Prostate gland (tissue), 2 donors: Measurements from ENCODE around the gene PLA2G12B. TPM values are rescaled to one million over a fixed set of nuclear protein-coding genes. Genes with fewer than 3 reads are reported as not detected.

Experiments
- DNase-seq: peaks from one replicate; pipeline ENCODE4 v3.0.0-alpha.2; 2019; ENCODE audit warnings: low spot score
- H3K27ac ChIP-seq, 2 donors: fragments of 200-600 bp; sonication (generic); 2 replicates each; pipeline ENCODE4 v1.5.1; 2017 to 2019
- H3K27me3 ChIP-seq: fragments of 200-600 bp; sonication (generic); replicated peaks from 2 replicates; pipeline ENCODE4 v1.5.1; 2019; ENCODE audit not compliant: insufficient read depth
- H3K36me3 ChIP-seq, 2 donors: fragments of 200-600 bp; sonication (generic); 1 replicate in 1 of 2; 2 replicates in 1 of 2; pipeline versions ENCODE4 v1.5.1 to v1.8.1; 2017 to 2019
- H3K4me1 ChIP-seq: fragments of 200-600 bp; sonication (generic); replicated peaks from 2 replicates; pipeline ENCODE4 v1.5.1; 2019
- H3K4me3 ChIP-seq, 2 donors: fragments of 200-600 bp; sonication (generic); 2 replicates each; pipeline ENCODE4 v1.5.1; 2017 to 2019
- H3K9me3 ChIP-seq: fragments of 200-600 bp; sonication (generic); 2 replicates; pipeline ENCODE4 v1.5.1; 2017
- CTCF ChIP-seq, 4 experiments: fragments of 200-600 bp in 2 of 4; fragments of 450-650 bp in 2 of 4; sonication (generic) in 2 of 4; IDR thresholded peaks; 1 replicate in 3 of 4; 2 replicates in 1 of 4; pipeline ENCODE4 v1.5.1; 2016 to 2019; ENCODE audit warnings: antibody characterized with exemption in 4 of 4, mild to moderate bottlenecking in 2 of 4, moderate library complexity in 2 of 4
- POLR2A ChIP-seq: fragments of 450-650 bp; IDR thresholded peaks from one replicate; pipeline ENCODE4 v1.6.1; 2016; ENCODE audit warnings: antibody characterized with exemption, mild to moderate bottlenecking
- POLR2AphosphoS5 ChIP-seq: sonication (generic); formaldehyde crosslinking; IDR thresholded peaks from one replicate; pipeline ENCODE4 v1.6.1; 2017; ENCODE audit warnings: antibody characterized with exemption
- WGBS: methylation state at CpG from one replicate; pipeline ENCODE4 v1.1.5; 2018; 5-methylcytosine and 5-hydroxymethylcytosine counted together
- intact Hi-C: fragments of 100-400 bp; cut with DNase I; formaldehyde crosslinking; loops from one replicate; pipeline ENCODE4 v1.14.2; 2022
- total RNA-seq, 2 donors: library from RNA; depleted of rRNA; stranded (reverse); fragments of >200 nt; gene quantifications; one replicate each; pipeline ENCODE4 v1.1.0, GENCODE V29; 2016

The PLA2G12B gene
- total RNA-seq, 2 donors from 2014 or later: not detected

- no peaks in the 10 kb centered on the region for H3K9me3 ChIP-seq
- no peaks in the 10 kb centered on the region for H3K4me1 ChIP-seq
- TF ChIP-seq CTCF (IDR thresholded peaks at IDR 0.05) (no peak), POLR2AphosphoS5 (no peak), POLR2A (no peak)
- no peaks in the 10 kb centered on the region for H3K36me3 ChIP-seq
- intact Hi-C loops: no loop called here
- H3K4me3 ChIP-seq: no peak overlapping the region
- 89% methylated on average over 20 of the region's 20 CpGs for WGBS
- no peaks in the 10 kb centered on the region for H3K27me3 ChIP-seq
- no peak for DNase-seq
- no peak overlapping the region for H3K27ac ChIP-seq
Observed at GRCh38 chr10:72932259-72933015, 22.2 kb downstream of the PLA2G12B start.

- Histone ChIP-seq H3K4me1 (no peaks in the 10 kb centered on the region), H3K27ac (no peak overlapping the region), H3K36me3 (no peaks in the 10 kb centered on the region), H3K4me3 (no peak overlapping the region), H3K27me3 (no peaks in the 10 kb centered on the region), H3K9me3 (no peaks in the 10 kb centered on the region)
- intact Hi-C loops: no loop called here
- no peak for DNase-seq
- TF ChIP-seq POLR2AphosphoS5 (no peak), POLR2A (no peak), CTCF (IDR thresholded peaks at IDR 0.05) (no peak)
- WGBS: 78% methylated on average over 2 of the region's 2 CpGs
Observed at GRCh38 chr10:72930276-72930675, 24.3 kb downstream of the PLA2G12B start.

- TF ChIP-seq POLR2A: no peak
- no peak for TF ChIP-seq CTCF (IDR thresholded peaks at IDR 0.05)
- TF ChIP-seq POLR2AphosphoS5: no peak
- DNase-seq: no peak
- H3K27ac ChIP-seq: no peak overlapping the region
- H3K27me3 ChIP-seq: no peaks in the 10 kb centered on the region
- no peaks in the 10 kb centered on the region for H3K9me3 ChIP-seq
- H3K36me3 ChIP-seq: no peaks in the 10 kb centered on the region
- H3K4me1 ChIP-seq: no peaks in the 10 kb centered on the region
- intact Hi-C loops: no loop called here
- no peak overlapping the region for H3K4me3 ChIP-seq
- 96% methylated on average over 5 of the region's 5 CpGs for WGBS
Observed at GRCh38 chr10:72928798-72929197, 25.8 kb downstream of the PLA2G12B start.

GRCh38 chr10:72927485-72927884 lies 27.1 kb downstream of the PLA2G12B start:
- Histone ChIP-seq H3K27ac (no peak overlapping the region), H3K9me3 (no peaks in the 10 kb centered on the region), H3K4me3 (no peak overlapping the region), H3K4me1 (no peaks in the 10 kb centered on the region), H3K36me3 (no peaks in the 10 kb centered on the region), H3K27me3 (no peaks in the 10 kb centered on the region)
- DNase-seq: no peak
- TF ChIP-seq POLR2A: no peak
- no peak for TF ChIP-seq POLR2AphosphoS5
- no peak for TF ChIP-seq CTCF (IDR thresholded peaks at IDR 0.05)
- 76% methylated on average over 5 of the region's 5 CpGs for WGBS
- intact Hi-C loops: no loop called here

GRCh38 chr10:72925951-72926465 lies 28.6 kb downstream of the PLA2G12B start:
- Histone ChIP-seq H3K27ac (no peak overlapping the region), H3K4me1 (no peaks in the 10 kb centered on the region), H3K36me3 (no peaks in the 10 kb centered on the region), H3K27me3 (no peaks in the 10 kb centered on the region), H3K4me3 (no peak overlapping the region), H3K9me3 (no peaks in the 10 kb centered on the region)
- intact Hi-C loops: no loop called here
- DNase-seq: no peak
- 98% methylated on average over 3 of the region's 3 CpGs for WGBS
- TF ChIP-seq CTCF (IDR thresholded peaks at IDR 0.05) (no peak), POLR2A (no peak), POLR2AphosphoS5 (no peak)
